IMR-90 (cell line): ENCODE data around the gene TMEM271. TPM values are rescaled to one million over a fixed set of nuclear protein-coding genes. Genes with fewer than 3 reads are reported as not detected.

Source experiments
- ATAC-seq: fragments of 200-7000 bp; cut with Tn5 transposase; 2 replicates; pipeline ENCODE4 v1.9.1; 2020; ENCODE audit warnings: low read depth, mild to moderate bottlenecking, moderate library complexity
- BruUV-seq: library from RNA; stranded (reverse); fragments of 400-500 nt; replicated peaks from 2 replicates; lab custom pipeline; 2021; lab: Mats Ljungman, UMichigan
- CTCF ChIA-PET: fragments of 300-600 bp; formaldehyde crosslinking; extraction: SDS; loops from one replicate; lab custom pipeline; 2021; ENCODE audit warnings: antibody characterized with exemption; lab: Yijun Ruan, JAX
- POLR2A ChIA-PET: fragments of 300-600 bp; sonication (Branson Sonifier 250); formaldehyde crosslinking; loops from one replicate; lab custom pipeline; 2022; ENCODE audit warnings: antibody characterized with exemption; ENCODE audit not compliant: unreplicated experiment; lab: Charles Lee
- DNase-seq: peaks from one replicate; pipeline ENCODE4 v3.0.0; 2013
- H2AFZ ChIP-seq: replicated peaks from 2 replicates; pipeline ENCODE3; 2013; ENCODE audit warnings: low read length, mild to moderate bottlenecking; ENCODE audit not compliant: poor library complexity
- H2AK5ac ChIP-seq: 2 replicates; pipeline ENCODE4 v1.6.1; 2013; ENCODE audit warnings: low read depth, low read length, inconsistent platforms
- H2AK9ac ChIP-seq: replicated peaks from 2 replicates; pipeline ENCODE3; 2013; ENCODE audit warnings: mild to moderate bottlenecking, low read depth, low read length, moderate library complexity; ENCODE audit not compliant: poor library complexity
- H2BK120ac ChIP-seq: 2 replicates; pipeline ENCODE4 v1.6.1; 2013; ENCODE audit warnings: low read depth, low read length, inconsistent platforms
- H2BK15ac ChIP-seq: 3 replicates; pipeline ENCODE4 v1.6.1; 2013; ENCODE audit warnings: low read depth, low read length, inconsistent platforms
- H2BK20ac ChIP-seq: 2 replicates; pipeline ENCODE4 v1.6.1; 2013; ENCODE audit warnings: low read depth, mild to moderate bottlenecking, inconsistent platforms, low read length, moderate library complexity
- H2BK5ac ChIP-seq: 2 replicates; pipeline ENCODE4 v1.6.1; 2013; ENCODE audit warnings: mild to moderate bottlenecking, low read depth, low read length, inconsistent platforms; ENCODE audit not compliant: poor library complexity, severe bottlenecking
- H3K14ac ChIP-seq: replicated peaks from 2 replicates; pipeline ENCODE4 v1.6.1; 2013; ENCODE audit warnings: low read depth, low read length, inconsistent platforms
- H3K18ac ChIP-seq: 2 replicates; pipeline ENCODE4 v1.6.1; 2013; ENCODE audit warnings: low read depth, low read length, control low read depth
- H3K23ac ChIP-seq: 2 replicates; pipeline ENCODE4 v1.6.1; 2013; ENCODE audit warnings: low read depth, low read length, inconsistent platforms
- H3K27ac ChIP-seq: 2 replicates; pipeline ENCODE4 v1.5.1; 2013; ENCODE audit warnings: mild to moderate bottlenecking, control low read depth, low read length; ENCODE audit not compliant: insufficient read depth
- H3K27me3 ChIP-seq: 2 replicates; pipeline ENCODE4 v1.6.1; 2013; ENCODE audit warnings: low read length; ENCODE audit not compliant: control insufficient read depth, insufficient read depth
- H3K36me3 ChIP-seq: 2 replicates; pipeline ENCODE4 v1.6.1; 2013; ENCODE audit warnings: low read length, mixed read lengths; ENCODE audit not compliant: control insufficient read depth, insufficient read depth
- H3K4ac ChIP-seq: 2 replicates; pipeline ENCODE4 v1.6.1; 2013; ENCODE audit warnings: low read depth, low read length, inconsistent platforms
- H3K4me1 ChIP-seq: 2 replicates; pipeline ENCODE4 v1.6.1; 2013; ENCODE audit warnings: low read length, mixed read lengths; ENCODE audit not compliant: control insufficient read depth, insufficient read depth
- H3K4me2 ChIP-seq: 2 replicates; pipeline ENCODE4 v1.6.1; 2013; ENCODE audit warnings: low read depth, mild to moderate bottlenecking, control low read depth, low read length, moderate library complexity
- H3K4me3 ChIP-seq: 2 replicates; pipeline ENCODE4 v1.5.1; 2013; ENCODE audit warnings: low read depth, mild to moderate bottlenecking, control low read depth, low read length, moderate library complexity; ENCODE audit not compliant: insufficient read depth
- H3K56ac ChIP-seq: 2 replicates; pipeline ENCODE4 v1.6.1; 2013; ENCODE audit warnings: low read length, inconsistent platforms; ENCODE audit not compliant: insufficient read depth; ENCODE audit errors: extremely low read depth
- H3K79me1 ChIP-seq, 2 experiments: 2 replicates each; pipeline ENCODE4 v1.6.1; 2013; ENCODE audit warnings: low read length in 2 of 2, inconsistent platforms in 1 of 2, low read depth in 1 of 2
- H3K9ac ChIP-seq: 2 replicates; pipeline ENCODE4 v1.6.1; 2013; ENCODE audit warnings: low read depth, low read length, control low read depth
- H3K9me1 ChIP-seq: 2 replicates; pipeline ENCODE4 v1.6.1; 2013; ENCODE audit warnings: low read length, inconsistent platforms; ENCODE audit not compliant: insufficient read depth
- H3K9me3 ChIP-seq: 2 replicates; pipeline ENCODE4 v1.6.1; 2013; ENCODE audit warnings: low read length; ENCODE audit not compliant: control insufficient read depth, insufficient read depth
- H4K20me1 ChIP-seq: 2 replicates; pipeline ENCODE4 v1.6.1; 2013; ENCODE audit warnings: low read length, inconsistent platforms; ENCODE audit not compliant: insufficient read depth
- H4K5ac ChIP-seq: 2 replicates; pipeline ENCODE4 v1.6.1; 2013; ENCODE audit warnings: mild to moderate bottlenecking, low read depth, low read length, control low read depth
- H4K8ac ChIP-seq, 2 experiments: 2 replicates each; pipeline ENCODE4 v1.6.1; 2013; ENCODE audit warnings: low read depth in 2 of 2, low read length in 2 of 2, control low read depth in 1 of 2, inconsistent platforms in 1 of 2
- H4K91ac ChIP-seq: 2 replicates; pipeline ENCODE4 v1.6.1; 2013; ENCODE audit warnings: low read depth, low read length, inconsistent platforms; ENCODE audit not compliant: insufficient read depth
- BHLHE40 ChIP-seq: fragments of 150-350 bp; IDR thresholded peaks from 2 replicates; pipeline ENCODE4 v1.6.1; 2016; ENCODE audit warnings: mild to moderate bottlenecking, low read depth, low read length
- CEBPB ChIP-seq: IDR thresholded peaks from 2 replicates; pipeline ENCODE4 v1.6.1; 2012; ENCODE audit warnings: low read depth, low read length, improper control_type of control experiment
- MAFK ChIP-seq: IDR thresholded peaks from 2 replicates; pipeline ENCODE4 v1.6.1; 2012; ENCODE audit warnings: low read depth, low read length, improper control_type of control experiment
- MAZ ChIP-seq: IDR thresholded peaks from 2 replicates; pipeline ENCODE4 v1.6.1; 2012; ENCODE audit warnings: low read depth, mild to moderate bottlenecking, low read length, improper control_type of control experiment, moderate library complexity, borderline replicate concordance
- RCOR1 ChIP-seq: IDR thresholded peaks from 2 replicates; pipeline ENCODE4 v1.6.1; 2012; ENCODE audit warnings: mild to moderate bottlenecking, low read length, improper control_type of control experiment; ENCODE audit not compliant: insufficient replicate concordance
- SMC3 ChIP-seq: fragments of 150-350 bp; IDR thresholded peaks from 2 replicates; pipeline ENCODE4 v1.6.1; 2016; ENCODE audit warnings: low read depth, mild to moderate bottlenecking, antibody characterized with exemption, low read length, moderate library complexity
- WGBS, 2 experiments: methylation state at CpG; one replicate each; pipeline versions ENCODE4 v1.1.5 to v1.1.7; 2013; ENCODE audit warnings: missing lambda C conversion rate in 2 of 2; ENCODE audit not compliant: insufficient read length in 1 of 2; ENCODE audit errors: extremely low coverage in 2 of 2; 5-methylcytosine and 5-hydroxymethylcytosine counted together
- dilution Hi-C: fragments of 300-500 bp; cut with HindIII; formaldehyde crosslinking; loops from one replicate; pipeline ENCODE4 v1.14.3; 2018; ENCODE audit warnings: low sequenced_read_pairs; ENCODE audit not compliant: unreplicated experiment
- in situ Hi-C: fragments of 300-500 bp; cut with MboI; formaldehyde crosslinking; loops from 3 replicates; pipeline ENCODE4 v1.14.3; 2019; ENCODE audit warnings: low sequenced_read_pairs, inconsistent platforms, mixed read lengths
- intact Hi-C: fragments of 100-400 bp; cut with micrococcal nuclease; formaldehyde crosslinking; loops from 2 replicates; pipeline ENCODE4 v1.10.0; 2022
- polyA plus RNA-seq, 3 experiments: library from polyadenylated mRNA; depleted of rRNA; stranded (reverse); fragments of >200 nt; gene quantifications; 2 replicates each; pipeline ENCODE4 v1.2.3, GENCODE V29; 2012; ENCODE audit warnings: low replicate concordance in 1 of 3
- total RNA-seq: library from RNA; depleted of rRNA; stranded (reverse); fragments of >200 nt; gene quantifications from 2 replicates; pipeline ENCODE4 v1.2.3, GENCODE V29; 2012

TMEM271 gene
- total and polyA plus RNA-seq, 2 of the 4 experiments (the other 2 are of a cell fraction) = not detected

- no CpG with 5 or more reads among the region's 8 CpGs for whole genome bisulfite sequencing, 2 experiments
- Histone ChIP-seq H4K91ac (no peak overlapping the region), H3K4me1 (no peaks in the 10 kb centered on the region), H3K18ac (no peak overlapping the region), H3K4me3 (no peak overlapping the region), H2BK5ac (no peak overlapping the region), H2BK20ac (no peak overlapping the region), H3K9me3 (no peaks in the 10 kb centered on the region), H4K5ac (no peak overlapping the region), H3K14ac (no peak overlapping the region), H2AK9ac (no peak overlapping the region), H3K27ac (no peak overlapping the region), H4K20me1 (no peaks in the 10 kb centered on the region), H3K9me1 (no peaks in the 10 kb centered on the region), H3K27me3 (no peaks in the 10 kb centered on the region), H3K56ac (no peak overlapping the region), H2BK120ac (no peak overlapping the region), H2BK15ac (no peak overlapping the region), H3K4me2 (no peak overlapping the region), H2AFZ (no peak overlapping the region), H3K23ac (no peak overlapping the region), H3K79me1 (no peaks in the 10 kb centered on the region), H4K8ac (no peak overlapping the region), H3K9ac (no peak overlapping the region), H3K4ac (no peak overlapping the region), H3K36me3 (peaks cover 28% of the 10 kb centered on the region), H2AK5ac (no peak overlapping the region)
- intact Hi-C loops (no loop called here), in situ Hi-C loops (no loop called here), dilution Hi-C loops (no loop called here)
- CTCF ChIA-PET = no interaction called here
- TF ChIP-seq CEBPB (no peak), BHLHE40 (no peak), MAZ (no peak), RCOR1 (no peak), MAFK (no peak), SMC3 (no peak)
- BruUV-seq = no TSS peak
- DNase-seq = no peak
- POLR2A ChIA-PET = no interaction called here
- ATAC-seq = no peak
These were observed 37.5 kb downstream of the TMEM271 start for GRCh38 chr4:538542-539142.
